Peyer's patch (tissue), 4 donors: ENCODE measurements around the gene PAN3. TPM values are rescaled to one million over a fixed set of nuclear protein-coding genes. Genes with fewer than 3 reads are reported as not detected.

Experiments used
- DNase-seq, 3 donors: peaks; one replicate each; pipeline ENCODE4 v3.0.0-alpha.2; 2017 to 2019
- H3K27ac ChIP-seq, 4 donors: fragments of 200-600 bp; sonication (generic); one replicate each; pipeline ENCODE4 v1.5.1; 2016 to 2019
- H3K27me3 ChIP-seq, 2 donors: fragments of 200-600 bp; sonication (generic); one replicate each; pipeline ENCODE4 v1.5.1; 2019
- H3K36me3 ChIP-seq, 3 donors: fragments of 200-600 bp; sonication (generic); one replicate each; pipeline ENCODE4 v1.5.1; 2016 to 2019
- H3K4me1 ChIP-seq, 4 donors: fragments of 200-600 bp; sonication (generic); one replicate each; pipeline ENCODE4 v1.5.1; 2016 to 2019
- H3K4me3 ChIP-seq, 4 donors: fragments of 200-600 bp; sonication (generic); 1 replicate in 3 of 4; 2 replicates in 1 of 4; pipeline ENCODE4 v1.5.1; 2016 to 2019; ENCODE audit warnings: mild to moderate bottlenecking in 1 of 4
- H3K9me3 ChIP-seq, 4 donors: fragments of 200-600 bp; sonication (generic); one replicate each; pipeline ENCODE4 v1.5.1; 2016 to 2019; ENCODE audit warnings: mild to moderate bottlenecking in 1 of 4
- CTCF ChIP-seq, 6 experiments: fragments of 450-650 bp in 4 of 6; fragments of 200-600 bp in 2 of 6; sonication (generic) in 1 of 6; IDR thresholded peaks; one replicate each; pipeline ENCODE4 v1.5.1; 2017 to 2019; ENCODE audit warnings: antibody characterized with exemption in 6 of 6, mild to moderate bottlenecking in 3 of 6, moderate library complexity in 1 of 6
- POLR2A ChIP-seq, 2 donors: fragments of 450-650 bp; IDR thresholded peaks; one replicate each; pipeline ENCODE4 v1.5.1; 2017; ENCODE audit warnings: antibody characterized with exemption in 2 of 2, mild to moderate bottlenecking in 2 of 2, moderate library complexity in 2 of 2
- small RNA-seq, 2 donors: library from RNA; depleted of rRNA; stranded (forward); fragments of <200 nt; gene quantifications; one replicate each; pipeline ENCODE3, GENCODE V24; 2016
- total RNA-seq, 4 donors: library from RNA; depleted of rRNA; stranded (reverse); fragments of >200 nt; gene quantifications; one replicate each; pipeline ENCODE4 v1.1.0, GENCODE V29; 2016

PAN3 gene
- total RNA-seq, 4 donors from 2014 or later = 30.6 to 67.7 (median 48.5) TPM

- no peak for DNase-seq
- no peaks in the 10 kb centered on the region for H3K4me1 ChIP-seq
- no peaks in the 10 kb centered on the region for H3K9me3 ChIP-seq
- TF ChIP-seq CTCF (IDR thresholded peaks at IDR 0.05) (no peak), POLR2A (IDR thresholded peaks at IDR 0.05) (no peak)
- no peak overlapping the region for H3K27ac ChIP-seq
- H3K4me3 ChIP-seq = no peak overlapping the region
- H3K27me3 ChIP-seq = no peaks in the 10 kb centered on the region
- H3K36me3 ChIP-seq = no peaks in the 10 kb centered on the region
These were observed 203.9 kb downstream of the PAN3 start for GRCh38 chr13:28342251-28342650.

GRCh38 chr13:28344163-28344562, 205.8 kb downstream of the PAN3 start:
- no peak overlapping the region for H3K4me3 ChIP-seq
- no peaks in the 10 kb centered on the region for H3K4me1 ChIP-seq
- TF ChIP-seq CTCF (IDR thresholded peaks at IDR 0.05) (no peak), POLR2A (IDR thresholded peaks at IDR 0.05) (no peak)
- no peak for DNase-seq
- no peak overlapping the region for H3K27ac ChIP-seq
- H3K36me3 ChIP-seq = no peaks in the 10 kb centered on the region
- no peaks in the 10 kb centered on the region for H3K27me3 ChIP-seq
- H3K9me3 ChIP-seq = no peaks in the 10 kb centered on the region

Small RNA genes lying within 50 kb of the gene (small RNA-seq; reads per million reads assigned to genes)
- 0 reads per million in 2 donors for gene RNU6-82P

Other genes starting within 250 kb of the PAN3 start
- gene PDX1, start 218.5 kb upstream of the PAN3 start, total RNA-seq = not detected
- 100 to 1,000 TPM in 3 of 4 donors, 10 to 100 TPM in 1; 33.0 to 182 (median 136) TPM for gene CDX2, start 169.2 kb upstream of the PAN3 start, total RNA-seq
- 100 to 1,000 TPM in 2 of 4 donors, 10 to 100 TPM in 2; 38.0 to 144 (median 99.0) TPM for gene URAD, start 149.9 kb upstream of the PAN3 start, total RNA-seq
- gene FLT3, start 38.0 kb upstream of the PAN3 start, total RNA-seq = 10 to 100 TPM in 1 of 4 donors, under 1 TPM in 2, not detected in 1; 0.38 to 10.7 (median 0.67) TPM